Hepatocyte (in vitro differentiated cells): ENCODE measurements around the gene TM2D3.

Experiments
- CTCF ChIP-seq: fragments of 200-600 bp; sonication (generic); IDR thresholded peaks from 2 replicates; pipeline ENCODE4 v1.5.1; 2016; ENCODE audit warnings: antibody characterized with exemption, mild to moderate bottlenecking; ENCODE audit not compliant: poor library complexity
- EZH2 ChIP-seq: fragments of 200-600 bp; sonication (generic); IDR thresholded peaks from 2 replicates; pipeline ENCODE4 v1.6.1; 2016; ENCODE audit warnings: antibody characterized with exemption, mild to moderate bottlenecking, borderline replicate concordance

GRCh38 chr15:101600035-101600434, 52.1 kb downstream of the TM2D3 start:
- TF ChIP-seq CTCF (no peak), EZH2 (no peak)
